HEK293 (cell line): Measurements from ENCODE around the gene CHRNE.

Source experiments
- CTCF ChIA-PET: fragments of 350-600 bp; formaldehyde crosslinking; extraction: SDS; loops from one replicate; lab custom pipeline; 2021; ENCODE audit warnings: antibody characterized with exemption; lab: Yijun Ruan, JAX
- POLR2A ChIA-PET: fragments of 300-600 bp; formaldehyde crosslinking; extraction: SDS; loops from one replicate; lab custom pipeline; 2020; ENCODE audit warnings: antibody characterized with exemption, inconsistent platforms; lab: Yijun Ruan, JAX
- H3K27ac ChIP-seq: fragments of 200-500 bp; sonication (Bioruptor generic); 2 replicates; pipeline ENCODE4 v1.5.1; 2014; ENCODE audit warnings: low read depth, low read length, control low read depth, inconsistent platforms; ENCODE audit errors: extremely low read depth
- H3K36me3 ChIP-seq, 2 experiments: fragments of 200-500 bp in 1 of 2; sonication (Bioruptor generic) in 1 of 2; 1 replicate in 1 of 2; 2 replicates in 1 of 2; pipeline ENCODE4 v1.5.1; 2014 to 2017; ENCODE audit warnings: inconsistent platforms in 2 of 2, low read length in 2 of 2; ENCODE audit not compliant: control insufficient read depth in 2 of 2, insufficient read depth in 1 of 2
- H3K4me1 ChIP-seq: fragments of 200-500 bp; sonication (Bioruptor generic); 2 replicates; pipeline ENCODE4 v1.5.1; 2014; ENCODE audit warnings: mild to moderate bottlenecking, low read length, inconsistent platforms; ENCODE audit not compliant: control insufficient read depth, insufficient read depth
- H3K4me3 ChIP-seq: 2 replicates; pipeline ENCODE4 v1.5.1; 2011; ENCODE audit warnings: low read depth, mild to moderate bottlenecking, control low read depth, low read length, moderate library complexity
- H3K9me3 ChIP-seq: fragments of 200-500 bp; sonication (Bioruptor generic); 2 replicates; pipeline ENCODE4 v1.5.1; 2014; ENCODE audit warnings: low read depth, low read length, inconsistent platforms; ENCODE audit not compliant: control insufficient read depth, insufficient read depth
- HOXA7 ChIP-seq: sonication (generic); formaldehyde crosslinking; IDR thresholded peaks from 2 replicates; pipeline ENCODE4 v1.8.1; 2022; ENCODE audit warnings: missing genetic modification reagents, borderline replicate concordance
- IKZF3 ChIP-seq: fragments of 450-650 bp; IDR thresholded peaks from 2 replicates; pipeline ENCODE4 v1.5.0; 2018; ENCODE audit warnings: missing biosample characterization, mild to moderate bottlenecking, missing genetic modification characterization, moderate library complexity
- KLF1 ChIP-seq: fragments of 450-650 bp; formaldehyde crosslinking; IDR thresholded peaks from 2 replicates; pipeline ENCODE4 v1.5.1; 2016; ENCODE audit warnings: missing biosample characterization, missing genetic modification characterization
- KLF16 ChIP-seq: fragments of 450-650 bp; formaldehyde crosslinking; IDR thresholded peaks from 2 replicates; pipeline ENCODE4 v1.5.1; 2017; ENCODE audit warnings: missing biosample characterization, missing genetic modification characterization
- OSR2 ChIP-seq: fragments of 450-650 bp; formaldehyde crosslinking; IDR thresholded peaks from 2 replicates; pipeline ENCODE4 v1.5.1; 2016; ENCODE audit warnings: missing biosample characterization, missing genetic modification characterization
- OVOL3 ChIP-seq: fragments of 450-650 bp; formaldehyde crosslinking; IDR thresholded peaks from 2 replicates; pipeline ENCODE4 v1.5.1; 2016; ENCODE audit warnings: missing biosample characterization, missing genetic modification characterization
- ZBTB11 ChIP-seq: fragments of 450-650 bp; formaldehyde crosslinking; conservative IDR thresholded peaks from 2 replicates; pipeline ENCODE4 v1.5.1; 2016; ENCODE audit warnings: low read depth, missing biosample characterization, missing genetic modification characterization
- ZBTB48 ChIP-seq: fragments of 450-650 bp; formaldehyde crosslinking; IDR thresholded peaks from 2 replicates; pipeline ENCODE4 v1.5.1; 2016; ENCODE audit warnings: missing biosample characterization, missing genetic modification characterization
- ZNF202 ChIP-seq: fragments of 450-650 bp; formaldehyde crosslinking; IDR thresholded peaks from 2 replicates; pipeline ENCODE4 v1.5.1; 2016; ENCODE audit warnings: missing biosample characterization, missing genetic modification characterization, borderline replicate concordance
- ZNF26 ChIP-seq: fragments of 450-650 bp; formaldehyde crosslinking; IDR thresholded peaks from 2 replicates; pipeline ENCODE4 v1.5.1; 2016; ENCODE audit warnings: missing biosample characterization, missing genetic modification characterization
- ZNF324 ChIP-seq: fragments of 450-650 bp; formaldehyde crosslinking; IDR thresholded peaks from 2 replicates; pipeline ENCODE4 v1.5.1; 2016; ENCODE audit warnings: missing biosample characterization, missing genetic modification characterization
- ZNF366 ChIP-seq: fragments of 450-650 bp; formaldehyde crosslinking; conservative IDR thresholded peaks from 2 replicates; pipeline ENCODE4 v1.5.1; 2016; ENCODE audit warnings: missing biosample characterization, missing genetic modification characterization
- ZNF404 ChIP-seq: fragments of 450-650 bp; formaldehyde crosslinking; IDR thresholded peaks from 2 replicates; pipeline ENCODE4 v1.5.1; 2017; ENCODE audit warnings: missing biosample characterization, missing genetic modification characterization
- ZNF488 ChIP-seq: fragments of 450-650 bp; formaldehyde crosslinking; IDR thresholded peaks from 2 replicates; pipeline ENCODE4 v1.5.1; 2016; ENCODE audit warnings: missing biosample characterization, missing genetic modification characterization
- ZNF521 ChIP-seq: fragments of 450-650 bp; formaldehyde crosslinking; IDR thresholded peaks from 2 replicates; pipeline ENCODE4 v1.5.1; 2017; ENCODE audit warnings: missing biosample characterization, mild to moderate bottlenecking, missing genetic modification characterization
- ZNF530 ChIP-seq: fragments of 450-650 bp; formaldehyde crosslinking; IDR thresholded peaks from 2 replicates; pipeline ENCODE4 v1.5.1; 2016; ENCODE audit warnings: low read depth, missing biosample characterization, missing genetic modification characterization
- ZNF76 ChIP-seq: fragments of 450-650 bp; formaldehyde crosslinking; IDR thresholded peaks from 2 replicates; pipeline ENCODE4; 2016; ENCODE audit warnings: low read depth, missing biosample characterization, missing genetic modification characterization, borderline replicate concordance
- ZNF843 ChIP-seq: fragments of 450-650 bp; formaldehyde crosslinking; IDR thresholded peaks from 2 replicates; pipeline ENCODE4 v1.5.1; 2016; ENCODE audit warnings: missing biosample characterization, missing genetic modification characterization
- ZSCAN18 ChIP-seq: fragments of 450-650 bp; formaldehyde crosslinking; IDR thresholded peaks from 2 replicates; pipeline ENCODE4 v1.5.1; 2016; ENCODE audit warnings: missing biosample characterization, missing genetic modification characterization

Gene CHRNE

GRCh38 chr17:4944163-4944553 lies 41.3 kb upstream of the CHRNE start (continued):
- TF ChIP-seq HOXA7 (CRISPR knock-in tag): no peak
- no peak for TF ChIP-seq KLF16 (tag by site-specific recombination)
- no peak for TF ChIP-seq ZNF324 (tag by site-specific recombination)
- TF ChIP-seq ZNF26 (tag by site-specific recombination): no peak

GRCh38 chr17:4942760-4943508 lies 40.0 kb upstream of the CHRNE start:
- TF ChIP-seq ZNF843 (tag by site-specific recombination): no peak
- no peak for TF ChIP-seq KLF1 (tag by site-specific recombination)
- TF ChIP-seq OVOL3 (tag by site-specific recombination): no peak
- 0 out of 2 replicates have a peak, but pooled peaks have one; percentile 33 for TF ChIP-seq IKZF3 (tag by site-specific recombination)
- no peak for TF ChIP-seq OSR2
- TF ChIP-seq ZNF521 (tag by site-specific recombination): no peak
- no peak for TF ChIP-seq ZBTB48 (tag by site-specific recombination)
- 0 out of 2 replicates have a peak, but pooled peaks have one; percentile 31 for TF ChIP-seq ZNF366 (tag by site-specific recombination)
- TF ChIP-seq ZSCAN18: no peak
- TF ChIP-seq ZBTB11: no peak
- no peak for TF ChIP-seq ZNF202 (tag by site-specific recombination)
- 0 out of 2 replicates have a peak, but pooled peaks have one; percentile 33 for TF ChIP-seq ZNF76
- no peak for TF ChIP-seq ZNF404
- H3K4me3 ChIP-seq: no peak overlapping the region
- H3K27ac ChIP-seq: peak overlapping the region; percentile 14; the same call in 1 of the 2 replicates
- no peaks in the 10 kb centered on the region for H3K9me3 ChIP-seq
- peaks cover 21% of the 10 kb centered on the region for H3K4me1 ChIP-seq
- ChIA-PET CTCF (interaction anchor here (1.1 to 1.2 kb wide), 2 partner anchors 33 to 45 kb away, joined by 4 to 7 read pairs; partner anchors contain the start of gene CAMTA2), POLR2A (interaction anchor here (0.7 to 17.9 kb wide), 5 partner anchors 10 to 60 kb away, joined by 3 to 358 read pairs (median 5); partner anchors contain the start of genes GP1BA, INCA1, KIF1C and SPAG7)
- H3K36me3 ChIP-seq: peaks cover 38 to 70% of the 10 kb centered on the region in 2 experiments

GRCh38 chr17:4941319-4941610 lies 38.4 kb upstream of the CHRNE start:
- TF ChIP-seq KLF1 (tag by site-specific recombination) (no peak), ZNF488 (tag by site-specific recombination) (no peak), ZNF530 (tag by site-specific recombination) (no peak)
- peaks cover 44 to 76% of the 10 kb centered on the region in 2 experiments for H3K36me3 ChIP-seq
- H3K4me1 ChIP-seq: peaks cover 17% of the 10 kb centered on the region
- peak overlapping the region; percentile 93 for H3K27ac ChIP-seq
- CTCF ChIA-PET: interaction anchor here (0.6 to 3.0 kb wide), 3 partner anchors 11 to 38 kb away, joined by 3 to 20 read pairs (median 6); partner anchors contain the start of gene CHRNE
- H3K9me3 ChIP-seq: no peaks in the 10 kb centered on the region
- peak overlapping the region; percentile 87 for H3K4me3 ChIP-seq
- POLR2A ChIA-PET: interaction anchor here (2.7 kb wide), 1 partner anchor 27 kb away, joined by 106 read pairs; the partner anchor contains the start of gene SPAG7
